ENCODE measurements around the gene RPL28. TPM values are rescaled to one million over a fixed set of nuclear protein-coding genes. Genes with fewer than 3 reads are reported as not detected.

Gene RPL28
- total RNA-seq, 1 donor from 2014 or later, result 1,017 TPM

- no peak for DNase-seq (ENCODE audit: low spot score)
- Mint-ChIP-seq H3K27ac (no peak overlapping the region), H3K9me3 (peaks cover 4% of the 10 kb centered on the region), H3K4me3 (no peak overlapping the region), H3K4me1 (peaks cover 19% of the 10 kb centered on the region), H3K36me3 (no peaks in the 10 kb centered on the region), H3K27me3 (ENCODE audit: insufficient read depth, low read depth) (peaks cover 24% of the 10 kb centered on the region)
- H3K4me1 ChIP-seq, result peaks cover 41% of the 10 kb centered on the region
- H3K4me2 ChIP-seq, result no peak overlapping the region
- no peak overlapping the region for H2AFZ ChIP-seq (replicated peaks)
- H4K20me1 ChIP-seq (ENCODE audit: low read depth), result no peaks in the 10 kb centered on the region
- no peak overlapping the region for H3K4me3 ChIP-seq
- no peak overlapping the region for H3K27ac ChIP-seq
- no peak overlapping the region for H3K9ac ChIP-seq
- H3K27me3 ChIP-seq, result peaks cover 54% of the 10 kb centered on the region
- peaks cover 30% of the 10 kb centered on the region for H3F3A ChIP-seq (ENCODE audit: low read depth)
- H3K79me2 ChIP-seq (ENCODE audit: low read depth), result no peaks in the 10 kb centered on the region
- no peaks in the 10 kb centered on the region for H3K36me3 ChIP-seq
- TF ChIP-seq EZH2 (IDR thresholded peaks at IDR 0.05) (no peak), EZH2phosphoT487 (IDR thresholded peaks at IDR 0.05) (no peak), CTCF (IDR thresholded peaks at IDR 0.05) (no peak)
- no peaks in the 10 kb centered on the region for H3K9me3 ChIP-seq (ENCODE audit: low read depth)
These were observed 6.6 kb upstream of the RPL28 start for GRCh38 chr19:55379174-55379573.

DNA sequence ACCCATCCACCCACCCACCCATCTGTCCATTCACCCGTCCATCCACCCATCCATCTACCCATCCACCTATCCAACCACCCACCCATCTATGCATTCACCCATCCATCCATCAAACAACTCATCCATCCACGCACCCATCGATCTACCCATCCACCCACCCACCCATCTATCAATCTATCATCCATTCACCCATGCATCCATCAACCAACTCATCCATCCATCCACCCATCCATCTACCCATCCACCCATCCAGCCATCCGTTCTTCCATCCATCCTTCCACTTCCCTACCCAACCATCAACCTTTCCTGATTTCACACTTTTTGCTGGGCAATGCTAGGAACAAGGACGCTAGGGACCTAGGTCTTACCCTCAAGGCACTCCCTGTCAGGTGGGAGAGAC, 3.7 kb upstream of the RPL28 start:
- Histone ChIP-seq H3K79me2 (ENCODE audit: low read depth) (peaks cover 12% of the 10 kb centered on the region), H3K4me3 (no peak overlapping the region), H3K36me3 (no peaks in the 10 kb centered on the region), H3K9me3 (ENCODE audit: low read depth) (no peaks in the 10 kb centered on the region), H2AFZ (replicated peaks) (no peak overlapping the region), H3F3A (ENCODE audit: low read depth) (peaks cover 35% of the 10 kb centered on the region), H4K20me1 (ENCODE audit: low read depth) (peaks cover 12% of the 10 kb centered on the region), H3K4me2 (no peak overlapping the region), H3K27me3 (peaks cover 35% of the 10 kb centered on the region), H3K4me1 (peaks cover 38% of the 10 kb centered on the region), H3K27ac (no peak overlapping the region), H3K9ac (no peak overlapping the region)
- no peak for TF ChIP-seq EZH2 (IDR thresholded peaks at IDR 0.05)
- no peak for TF ChIP-seq EZH2phosphoT487 (IDR thresholded peaks at IDR 0.05)
- TF ChIP-seq CTCF (IDR thresholded peaks at IDR 0.05), result no peak
- peaks cover 27% of the 10 kb centered on the region for H3K4me1 Mint-ChIP-seq
- peak overlapping the region; percentile 81 for H3K4me3 Mint-ChIP-seq
- no peak overlapping the region for H3K27ac Mint-ChIP-seq
- no peak for DNase-seq (ENCODE audit: low spot score)
- peaks cover 5% of the 10 kb centered on the region for H3K36me3 Mint-ChIP-seq
- peaks cover 4% of the 10 kb centered on the region for H3K9me3 Mint-ChIP-seq
- H3K27me3 Mint-ChIP-seq (ENCODE audit: insufficient read depth, low read depth), result peaks cover 23% of the 10 kb centered on the region

DNA sequence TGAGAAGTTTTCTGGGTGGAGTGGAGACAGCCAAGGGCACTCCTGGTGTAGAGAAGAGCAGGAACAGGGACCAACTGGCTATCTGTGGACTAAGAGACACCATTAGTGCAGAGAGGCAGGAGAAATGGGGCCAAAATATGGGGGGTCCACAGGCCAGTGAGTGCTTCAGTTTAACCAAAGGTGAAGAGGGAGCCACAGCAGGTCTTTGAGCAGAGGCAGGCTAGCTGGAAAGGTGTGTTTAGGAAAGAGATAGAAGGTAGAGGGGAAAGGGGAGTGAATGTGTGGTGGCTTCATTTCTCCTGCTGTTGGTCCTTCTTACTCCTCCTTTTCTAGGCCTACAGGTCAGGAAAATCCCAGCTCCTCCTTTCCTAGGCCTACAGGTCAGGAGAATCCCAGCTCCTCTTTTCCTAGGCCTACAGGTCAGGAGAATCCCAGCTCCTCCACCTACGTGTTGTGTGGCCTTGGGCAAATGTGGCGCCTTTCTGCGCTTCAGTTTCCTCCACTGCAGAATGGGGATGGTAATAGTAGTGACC, 3.1 kb upstream of the RPL28 start:
- no peak overlapping the region for H2AFZ ChIP-seq (replicated peaks)
- peaks cover 4% of the 10 kb centered on the region for H3K9me3 Mint-ChIP-seq
- H3K27me3 Mint-ChIP-seq (ENCODE audit: insufficient read depth, low read depth), result peaks cover 23% of the 10 kb centered on the region
- peaks cover 18% of the 10 kb centered on the region for H4K20me1 ChIP-seq (ENCODE audit: low read depth)
- H3K4me1 Mint-ChIP-seq, result peaks cover 33% of the 10 kb centered on the region
- peaks cover 31% of the 10 kb centered on the region for H3K27me3 ChIP-seq
- peaks cover 18% of the 10 kb centered on the region for H3K79me2 ChIP-seq (ENCODE audit: low read depth)
- H3K4me2 ChIP-seq, result no peak overlapping the region
- H3K4me1 ChIP-seq, result peaks cover 40% of the 10 kb centered on the region
- TF ChIP-seq CTCF (IDR thresholded peaks at IDR 0.05) (no peak), EZH2phosphoT487 (IDR thresholded peaks at IDR 0.05) (no peak), EZH2 (IDR thresholded peaks at IDR 0.05) (no peak)
- DNase-seq (ENCODE audit: low spot score), result no peak
- no peaks in the 10 kb centered on the region for H3K36me3 ChIP-seq
- peak overlapping the region; percentile 81 for H3K4me3 Mint-ChIP-seq
- H3K9me3 ChIP-seq (ENCODE audit: low read depth), result no peaks in the 10 kb centered on the region
- no peak overlapping the region for H3K4me3 ChIP-seq
- H3K9ac ChIP-seq, result no peak overlapping the region
- peaks cover 41% of the 10 kb centered on the region for H3F3A ChIP-seq (ENCODE audit: low read depth)
- no peak overlapping the region for H3K27ac ChIP-seq
- H3K36me3 Mint-ChIP-seq, result peaks cover 5% of the 10 kb centered on the region
- no peak overlapping the region for H3K27ac Mint-ChIP-seq
